H9 (cell line): ENCODE data around the gene SOCS1. TPM values are rescaled to one million over a fixed set of nuclear protein-coding genes. Genes with fewer than 3 reads are reported as not detected.

Experiments
- DNase-seq: peaks from one replicate; pipeline ENCODE4 v3.0.0-alpha.2; 2017
- H2AFZ ChIP-seq: one replicate; pipeline ENCODE4 v1.6.1; 2013; ENCODE audit warnings: mild to moderate bottlenecking, low read length, control low read depth, moderate library complexity
- H2AK5ac ChIP-seq: 2 replicates; pipeline ENCODE4 v1.6.1; 2013; ENCODE audit warnings: low read length, control low read depth, mixed read lengths; ENCODE audit not compliant: insufficient read length
- H2BK120ac ChIP-seq: one replicate; pipeline ENCODE4 v1.6.1; 2013; ENCODE audit warnings: low read depth, mild to moderate bottlenecking, low read length, control low read depth, inconsistent platforms; ENCODE audit not compliant: poor library complexity, severe bottlenecking
- H2BK12ac ChIP-seq: 2 replicates; pipeline ENCODE4 v1.6.1; 2013; ENCODE audit warnings: low read length, control low read depth, mixed read lengths, low read depth; ENCODE audit not compliant: insufficient read length
- H2BK15ac ChIP-seq: 2 replicates; pipeline ENCODE4 v1.6.1; 2013; ENCODE audit warnings: low read depth, low read length, control low read depth
- H2BK20ac ChIP-seq: one replicate; pipeline ENCODE4 v1.6.1; 2013; ENCODE audit warnings: low read depth, mild to moderate bottlenecking, low read length, control low read depth, inconsistent platforms; ENCODE audit not compliant: poor library complexity, severe bottlenecking
- H2BK5ac ChIP-seq: 2 replicates; pipeline ENCODE4 v1.6.1; 2013; ENCODE audit warnings: low read length, control low read depth, mixed read lengths; ENCODE audit not compliant: insufficient read length
- H3K14ac ChIP-seq: 2 replicates; pipeline ENCODE4 v1.6.1; 2013; ENCODE audit warnings: low read length, control low read depth; ENCODE audit not compliant: insufficient read depth
- H3K18ac ChIP-seq: 2 replicates; pipeline ENCODE4 v1.6.1; 2013; ENCODE audit warnings: low read depth, mild to moderate bottlenecking, mixed read lengths, low read length, control low read depth; ENCODE audit not compliant: insufficient read length
- H3K23ac ChIP-seq: 2 replicates; pipeline ENCODE4 v1.6.1; 2013; ENCODE audit warnings: low read length, control low read depth, mixed read lengths, low read depth; ENCODE audit not compliant: insufficient read length
- H3K23me2 ChIP-seq: 2 replicates; pipeline ENCODE4 v1.6.1; 2013; ENCODE audit warnings: low read depth, mild to moderate bottlenecking, mixed read lengths, low read length, control low read depth; ENCODE audit not compliant: insufficient read length, poor library complexity, severe bottlenecking
- H3K27ac ChIP-seq: 2 replicates; pipeline ENCODE4 v1.5.1; 2013; ENCODE audit warnings: low read length, control low read depth, mixed read lengths, low read depth; ENCODE audit not compliant: insufficient read length
- H3K27me3 ChIP-seq: 2 replicates; pipeline ENCODE4 v1.6.1; 2013; ENCODE audit warnings: low read length, control low read depth, inconsistent platforms; ENCODE audit not compliant: insufficient read depth
- H3K4ac ChIP-seq: 2 replicates; pipeline ENCODE4 v1.6.1; 2013; ENCODE audit warnings: low read depth, mild to moderate bottlenecking, control low read depth, inconsistent platforms, low read length, moderate library complexity
- H3K4me1 ChIP-seq: 2 replicates; pipeline ENCODE4 v1.6.1; 2013; ENCODE audit warnings: low read length, control low read depth, inconsistent platforms; ENCODE audit not compliant: insufficient read depth
- H3K4me2 ChIP-seq: 2 replicates; pipeline ENCODE4 v1.6.1; 2013; ENCODE audit warnings: low read length, control low read depth, mixed read lengths; ENCODE audit not compliant: insufficient read length, insufficient read depth
- H3K56ac ChIP-seq: 2 replicates; pipeline ENCODE4 v1.6.1; 2013; ENCODE audit warnings: low read depth, mild to moderate bottlenecking, mixed read lengths, low read length, control low read depth; ENCODE audit not compliant: insufficient read length
- H3K79me1 ChIP-seq: 2 replicates; pipeline ENCODE4 v1.6.1; 2013; ENCODE audit warnings: low read depth, mild to moderate bottlenecking, moderate library complexity, low read length, control low read depth, inconsistent platforms; ENCODE audit not compliant: insufficient read depth, poor library complexity, severe bottlenecking
- H3K79me2 ChIP-seq: 2 replicates; pipeline ENCODE4 v1.6.1; 2013; ENCODE audit warnings: low read length, control low read depth, inconsistent platforms; ENCODE audit not compliant: insufficient read depth
- H3K9ac ChIP-seq: 2 replicates; pipeline ENCODE4 v1.6.1; 2013; ENCODE audit warnings: low read length, control low read depth, mixed read lengths; ENCODE audit not compliant: insufficient read length; ENCODE audit errors: extremely low read depth
- H3K9me3 ChIP-seq: one replicate; pipeline ENCODE4 v1.6.1; 2013; ENCODE audit warnings: low read depth, low read length, inconsistent platforms; ENCODE audit not compliant: control insufficient read depth
- H3T11ph ChIP-seq: one replicate; pipeline ENCODE4 v1.6.1; 2013; ENCODE audit warnings: mild to moderate bottlenecking, low read length, control low read depth, inconsistent platforms
- H4K20me1 ChIP-seq: one replicate; pipeline ENCODE4 v1.6.1; 2013; ENCODE audit not compliant: control insufficient read depth, insufficient read length, insufficient read depth
- H4K5ac ChIP-seq: 2 replicates; pipeline ENCODE4 v1.6.1; 2013; ENCODE audit warnings: low read depth, mild to moderate bottlenecking, mixed read lengths, low read length, control low read depth; ENCODE audit not compliant: insufficient read length
- H4K8ac ChIP-seq: replicated peaks from 2 replicates; pipeline ENCODE4 v1.6.1; 2013; ENCODE audit warnings: low read length, control low read depth, mixed read lengths, low read depth; ENCODE audit not compliant: insufficient read length
- H4K91ac ChIP-seq: 2 replicates; pipeline ENCODE4 v1.6.1; 2013; ENCODE audit warnings: low read depth, mild to moderate bottlenecking, moderate library complexity, mixed read lengths, low read length, control low read depth; ENCODE audit not compliant: insufficient read length
- H3K27ac Mint-ChIP-seq, 3 experiments: 2 replicates in 2 of 3; 3 replicates in 1 of 3; pipeline ENCODE4 v1.8.0; 2020 to 2021; ENCODE audit warnings: mixed read lengths in 3 of 3, mild to moderate bottlenecking in 1 of 3, moderate library complexity in 1 of 3
- H3K27me3 Mint-ChIP-seq: 2 replicates; pipeline ENCODE4 v1.8.0; 2021; ENCODE audit warnings: low read depth, mild to moderate bottlenecking, moderate library complexity, mixed read lengths
- H3K36me3 Mint-ChIP-seq, 3 experiments: 2 replicates in 2 of 3; 3 replicates in 1 of 3; pipeline ENCODE4 v1.8.0; 2020 to 2021; ENCODE audit warnings: low read depth in 3 of 3, mixed read lengths in 3 of 3; ENCODE audit not compliant: insufficient read depth in 1 of 3
- H3K4me1 Mint-ChIP-seq, 2 experiments: 2 replicates each; pipeline ENCODE4 v1.8.0; 2020; ENCODE audit warnings: mixed read lengths in 2 of 2
- H3K4me3 Mint-ChIP-seq, 2 experiments: 2 replicates in 1 of 2; 3 replicates in 1 of 2; pipeline ENCODE4 v1.8.0; 2020 to 2021; ENCODE audit warnings: mild to moderate bottlenecking in 2 of 2, mixed read lengths in 2 of 2, moderate library complexity in 1 of 2
- H3K9me3 Mint-ChIP-seq, 2 experiments: 2 replicates in 1 of 2; 3 replicates in 1 of 2; pipeline ENCODE4 v1.8.0; 2020; ENCODE audit warnings: mild to moderate bottlenecking in 2 of 2, mixed read lengths in 2 of 2, moderate library complexity in 1 of 2
- CTCF ChIP-seq: fragments of 200-600 bp; sonication (generic); conservative IDR thresholded peaks from 3 replicates; pipeline ENCODE4 v1.8.0; 2021; ENCODE audit warnings: antibody characterized with exemption, mild to moderate bottlenecking
- WGBS: extraction: QIAGEN DNeasy Blood & Tissue Kit; methylation state at CpG from one replicate; pipeline ENCODE4 v1.1.7; 2013; ENCODE audit warnings: missing lambda C conversion rate, low lambda C conversion rate, mixed read lengths; ENCODE audit not compliant: insufficient read length; ENCODE audit errors: extremely low coverage; 5-methylcytosine and 5-hydroxymethylcytosine counted together
- total RNA-seq: library from RNA; stranded (reverse); gene quantifications from 2 replicates; pipeline ENCODE4 v1.2.1, GENCODE V29; 2021

Gene SOCS1
- total RNA-seq, 1 experiment from 2014 or later = 11.0 TPM

- Histone ChIP-seq H3K27me3 (no peaks in the 10 kb centered on the region), H4K8ac (no peak overlapping the region), H3K4me2 (no peak overlapping the region), H4K5ac (no peak overlapping the region), H2BK12ac (no peak overlapping the region), H3K4me1 (no peaks in the 10 kb centered on the region), H4K20me1 (no peaks in the 10 kb centered on the region), H3K23me2 (no peaks in the 10 kb centered on the region), H3K9ac (no peak overlapping the region), H3K79me2 (no peaks in the 10 kb centered on the region), H2BK120ac (no peak overlapping the region), H3K14ac (no peak overlapping the region), H2BK20ac (no peak overlapping the region), H2AK5ac (no peak overlapping the region), H3K56ac (no peak overlapping the region), H2AFZ (no peak overlapping the region), H3K27ac (no peak overlapping the region), H3K18ac (no peak overlapping the region), H3K79me1 (no peaks in the 10 kb centered on the region), H2BK5ac (no peak overlapping the region), H4K91ac (no peak overlapping the region), H3K4ac (no peak overlapping the region), H3K9me3 (peaks cover 3% of the 10 kb centered on the region), H3T11ph (no peak overlapping the region), H2BK15ac (no peak overlapping the region), H3K23ac (no peak overlapping the region)
- peaks cover 2% of the 10 kb centered on the region for H3K27me3 Mint-ChIP-seq
- no peaks in the 10 kb centered on the region for H3K4me1 Mint-ChIP-seq
- no peak for DNase-seq
- peaks cover 9 to 11% of the 10 kb centered on the region in 2 experiments for H3K9me3 Mint-ChIP-seq
- WGBS = no CpG with 5 or more reads among the region's 16 CpGs
- TF ChIP-seq CTCF = no peak
- H3K36me3 Mint-ChIP-seq = peaks cover 0 to 8% (median 3%) of the 10 kb centered on the region in 3 experiments; a peak in 5 of 7 replicates
- H3K27ac Mint-ChIP-seq = no peak overlapping the region
- no peak overlapping the region for H3K4me3 Mint-ChIP-seq
Measured at GRCh38 chr16:11211977-11212797, 43.8 kb downstream of the SOCS1 start.
